HepG2 (cell line): ENCODE results near the gene WBP1. TPM values are rescaled to one million over a fixed set of nuclear protein-coding genes. Genes with fewer than 3 reads are reported as not detected.

ENCODE experiments used
- ATF7-NPFF ChIP-seq: sonication (generic); formaldehyde crosslinking; IDR thresholded peaks from 2 replicates; pipeline ENCODE4 v1.8.1; 2023; ENCODE audit warnings: mild to moderate bottlenecking, low read depth, missing genetic modification reagents, moderate library complexity
- CBFB ChIP-seq: sonication (generic); formaldehyde crosslinking; IDR thresholded peaks from 2 replicates; pipeline ENCODE4 v1.4.0; 2020; ENCODE audit warnings: missing genetic modification reagents
- DRAP1 ChIP-seq: IDR thresholded peaks from 2 replicates; pipeline ENCODE4 v1.6.1; 2016; ENCODE audit warnings: missing genetic modification reagents, missing compliant biosample characterization
- FOXK2 ChIP-seq: fragments of 450-650 bp; IDR thresholded peaks from 2 replicates; pipeline ENCODE4 v1.6.1; 2016
- GABPA ChIP-seq, 2 experiments: IDR thresholded peaks; 2 replicates each; pipeline ENCODE4 v1.6.1; 2011 to 2016; ENCODE audit warnings: low read depth in 2 of 2, low read length in 1 of 2, missing biosample characterization in 1 of 2, missing genetic modification characterization in 1 of 2
- GFI1 ChIP-seq: sonication (generic); formaldehyde crosslinking; IDR thresholded peaks from 2 replicates; pipeline ENCODE4 v1.5.0; 2020; ENCODE audit warnings: missing genetic modification reagents, mild to moderate bottlenecking, borderline replicate concordance
- GMEB1 ChIP-seq: sonication (generic); formaldehyde crosslinking; IDR thresholded peaks from 2 replicates; pipeline ENCODE4 v1.5.1; 2020; ENCODE audit warnings: missing genetic modification reagents, mild to moderate bottlenecking, borderline replicate concordance
- IKZF5 ChIP-seq: IDR thresholded peaks from 2 replicates; pipeline ENCODE4 v1.6.1; 2018; ENCODE audit warnings: missing genetic modification reagents, mild to moderate bottlenecking, missing compliant biosample characterization
- MNT ChIP-seq: fragments of 450-650 bp; IDR thresholded peaks from 2 replicates; pipeline ENCODE4 v1.6.1; 2016
- MXI1 ChIP-seq: IDR thresholded peaks from 3 replicates; pipeline ENCODE4 v1.6.1; 2012; ENCODE audit warnings: low read depth, low read length, inconsistent platforms, borderline replicate concordance
- NBN ChIP-seq: fragments of 450-650 bp; conservative IDR thresholded peaks from 2 replicates; pipeline ENCODE4 v1.6.1; 2017
- NFIC ChIP-seq: IDR thresholded peaks from 2 replicates; pipeline ENCODE4 v1.6.1; 2012; ENCODE audit warnings: mild to moderate bottlenecking, low read length, inconsistent platforms
- NFYB ChIP-seq: sonication (generic); formaldehyde crosslinking; IDR thresholded peaks from 2 replicates; pipeline ENCODE4 v1.4.0; 2020; ENCODE audit warnings: missing genetic modification reagents
- SKI ChIP-seq: fragments of 450-650 bp; IDR thresholded peaks from one replicate; pipeline ENCODE4 v1.6.1; 2018; ENCODE audit warnings: mild to moderate bottlenecking; ENCODE audit not compliant: partially characterized antibody
- SRF ChIP-seq: IDR thresholded peaks from 2 replicates; pipeline ENCODE4 v1.6.1; 2011; ENCODE audit warnings: mild to moderate bottlenecking, low read depth, low read length, moderate library complexity
- TEAD3 ChIP-seq: optimal IDR thresholded peaks from 2 replicates; pipeline ENCODE3; 2016; ENCODE audit warnings: borderline replicate concordance
- ZFP41 ChIP-seq: sonication (generic); formaldehyde crosslinking; IDR thresholded peaks from 2 replicates; pipeline ENCODE4 v1.4.0; 2020; ENCODE audit warnings: mild to moderate bottlenecking, missing genetic modification reagents, borderline replicate concordance
- ZFP91 ChIP-seq: sonication (generic); formaldehyde crosslinking; IDR thresholded peaks from 2 replicates; pipeline ENCODE4 v1.9.0; 2022; ENCODE audit warnings: missing genetic modification reagents, mild to moderate bottlenecking, borderline replicate concordance
- ZFX ChIP-seq: sonication (generic); formaldehyde crosslinking; IDR thresholded peaks from 2 replicates; pipeline ENCODE4 v1.4.0; 2020; ENCODE audit warnings: mild to moderate bottlenecking, low read depth, missing genetic modification reagents, moderate library complexity
- ZFY ChIP-seq: sonication (generic); formaldehyde crosslinking; IDR thresholded peaks from 2 replicates; pipeline ENCODE4 v1.4.0; 2020; ENCODE audit warnings: missing genetic modification reagents
- ZNF567 ChIP-seq: sonication (generic); formaldehyde crosslinking; IDR thresholded peaks from 2 replicates; pipeline ENCODE4 v1.8.1; 2023; ENCODE audit warnings: mild to moderate bottlenecking, missing genetic modification reagents, borderline replicate concordance
- ZNF792 ChIP-seq: IDR thresholded peaks from 2 replicates; pipeline ENCODE4 v1.6.1; 2016
- ZZZ3 ChIP-seq: sonication (generic); formaldehyde crosslinking; IDR thresholded peaks from 2 replicates; pipeline ENCODE4 v1.4.0; 2020; ENCODE audit warnings: missing genetic modification reagents, mild to moderate bottlenecking, borderline replicate concordance
- polyA plus RNA-seq, 8 experiments: library from polyadenylated mRNA; depleted of rRNA in 3 of 8; stranded (reverse) in 7 of 8; unstranded in 1 of 8; fragments of >200 nt; fragmentation: Illumina TruSeq in 4 of 8; extraction: Trizol in 4 of 8; gene quantifications; 2 replicates each; pipeline versions ENCODE4 v1.2.1 to v1.2.3, GENCODE V29; 2011 to 2016; ENCODE audit warnings: low read depth in 4 of 8, missing spikeins in 1 of 8, mixed read lengths in 1 of 8; ENCODE audit not compliant: insufficient read depth in 1 of 8
- total RNA-seq, 5 experiments: library from RNA; depleted of rRNA; stranded (reverse); fragments of >200 nt; fragmentation: Illumina TruSeq; extraction: Trizol; gene quantifications; 2 replicates each; pipeline ENCODE4 v1.2.3, GENCODE V29; 2016; ENCODE audit warnings: low read depth in 1 of 5

The WBP1 gene
- total and polyA plus RNA-seq, 2 of the 13 experiments (the other 11 are each of a cell fraction or from before 2014, with no cell fraction given): 38.8 to 85.7 TPM

GRCh38 chr2:74458132-74458937, at the start of gene WBP1 (continued):
- TF ChIP-seq GFI1 (peak; percentile 77; the same call in 1 of the 2 replicates), ZFP91 (CRISPR knock-in tag) (peak; percentile 61; the same call in 1 of the 2 replicates), MNT (peak; percentile 64), NFIC (no peak), ZFP41 (CRISPR knock-in tag) (peak; percentile 14; the same call in 1 of the 2 replicates), GABPA (IDR thresholded peaks at IDR 0.05; ENCODE audit: low read depth, low read length) (no peak), GABPA (CRISPR knock-in tag; IDR thresholded peaks at IDR 0.05; ENCODE audit: low read depth) (peak; percentile 76; the same call in 1 of the 2 replicates), NFYB (CRISPR knock-in tag) (peak; percentile 96), DRAP1 (peak; percentile 92), ZFX (CRISPR knock-in tag) (peak; percentile 7; the same call in 1 of the 2 replicates), FOXK2 (peak; percentile 94), GMEB1 (CRISPR knock-in tag) (peak; percentile 36; the same call in 1 of the 2 replicates), MXI1 (0 out of 3 replicates have a peak, but pooled peaks have one; percentile 11), SRF (0 out of 2 replicates have a peak, but pooled peaks have one; percentile 38), SKI (peak; percentile 55), ZNF792 (CRISPR knock-in tag) (no peak), ATF7-NPFF (CRISPR knock-in tag) (peak; percentile 47; the same call in 1 of the 2 replicates), ZNF567 (0 out of 2 replicates have a peak, but pooled peaks have one; percentile 2), CBFB (CRISPR knock-in tag) (no peak; the same call in 1 of the 2 replicates), NBN (no peak), IKZF5 (CRISPR knock-in tag) (peak; percentile 24; the same call in 1 of the 2 replicates), ZZZ3 (CRISPR knock-in tag) (0 out of 2 replicates have a peak, but pooled peaks have one; percentile 8), TEAD3 (CRISPR knock-in tag) (peak; percentile 84), ZFY (CRISPR knock-in tag) (no peak)
